HCT116 (cell line): Measurements from ENCODE around the gene ABLIM1. TPM values are rescaled to one million over a fixed set of nuclear protein-coding genes. Genes with fewer than 3 reads are reported as not detected.

Source experiments
- ATAC-seq: fragments of 200-7000 bp; cut with Tn5 transposase; 2 replicates; pipeline ENCODE4 v1.9.1; 2020; ENCODE audit warnings: mild to moderate bottlenecking, moderate library complexity
- BruUV-seq: library from RNA; stranded (reverse); fragments of 400-500 nt; replicated peaks from 2 replicates; lab custom pipeline; 2021; lab: Mats Ljungman, UMichigan
- CTCF ChIA-PET: fragments of 300-600 bp; sonication (Branson Sonifier 250); formaldehyde crosslinking; loops from one replicate; lab custom pipeline; 2021; ENCODE audit warnings: antibody characterized with exemption; lab: Charles Lee
- POLR2A ChIA-PET: fragments of 300-600, 350-600 bp; sonication (Branson Sonifier 250); formaldehyde crosslinking; loops from one replicate; lab custom pipeline; 2021; ENCODE audit warnings: antibody characterized with exemption; lab: Charles Lee
- RAD21 ChIA-PET, 2 experiments: fragments of 300-600 bp; sonication (Branson Sonifier 250); formaldehyde crosslinking; loops; one replicate each; lab custom pipeline; 2023; ENCODE audit warnings: low total read pairs in 2 of 2; ENCODE audit not compliant: uncharacterized antibody in 2 of 2, unreplicated experiment in 2 of 2, low non-redundant PET in 1 of 2; lab: Charles Lee
- DNase-seq: peaks from one replicate; pipeline ENCODE4 v3.0.0-alpha.2; 2010; ENCODE audit warnings: low read depth, low spot score
- H2AFZ ChIP-seq: fragments of 200-600 bp; shearing (Covaris generic), sonication (generic); 2 replicates; pipeline ENCODE4 v1.6.1; 2017; ENCODE audit warnings: low read depth, mixed run types, mixed read lengths, antibody characterized with exemption, low read length; ENCODE audit not compliant: poor library complexity, severe bottlenecking
- H3K27ac ChIP-seq: 2 replicates; pipeline ENCODE4 v1.5.1; 2012; ENCODE audit warnings: low read depth, low read length
- H3K27me3 ChIP-seq: fragments of 200-600 bp; sonication (generic); 2 replicates; pipeline ENCODE4 v1.6.1; 2016; ENCODE audit warnings: mixed run types, low read length, mixed read lengths; ENCODE audit not compliant: insufficient read depth
- H3K36me3 ChIP-seq, 2 experiments: fragments of 200-500 bp in 1 of 2; fragments of 200-600 bp in 1 of 2; sonication (Bioruptor generic) in 1 of 2; sonication (generic) in 1 of 2; 2 replicates each; pipeline versions ENCODE4 v1.5.1 to v1.6.1; 2014 to 2016; ENCODE audit warnings: low read length in 2 of 2, inconsistent platforms in 1 of 2, mixed read lengths in 1 of 2, mixed run types in 1 of 2; ENCODE audit not compliant: insufficient read depth in 2 of 2, control insufficient read depth in 1 of 2
- H3K4me1 ChIP-seq, 2 experiments: fragments of 200-600 bp in 1 of 2; sonication (generic) in 1 of 2; 2 replicates each; pipeline versions ENCODE4 v1.5.1 to v1.6.1; 2012 to 2017; ENCODE audit warnings: low read length in 2 of 2, inconsistent platforms in 1 of 2, mild to moderate bottlenecking in 1 of 2, mixed read lengths in 1 of 2, mixed run types in 1 of 2, moderate library complexity in 1 of 2; ENCODE audit not compliant: insufficient read depth in 2 of 2, control insufficient read depth in 1 of 2
- H3K4me2 ChIP-seq: fragments of 200-600 bp; sonication (generic); 2 replicates; pipeline ENCODE4 v1.6.1; 2017; ENCODE audit warnings: mixed run types, low read length, mixed read lengths
- H3K4me3 ChIP-seq, 2 experiments: fragments of 200-600 bp in 1 of 2; sonication (generic) in 1 of 2; replicated peaks in 1 of 2; 2 replicates each; pipeline ENCODE4 v1.5.1; 2011 to 2016; ENCODE audit warnings: low read length in 2 of 2, control low read depth in 1 of 2, low read depth in 1 of 2, mild to moderate bottlenecking in 1 of 2, mixed read lengths in 1 of 2, mixed run types in 1 of 2
- H3K79me2 ChIP-seq: fragments of 200-600 bp; sonication (generic); 2 replicates; pipeline ENCODE4 v1.6.1; 2017; ENCODE audit warnings: mild to moderate bottlenecking, mixed run types, low read length, moderate library complexity, mixed read lengths; ENCODE audit not compliant: insufficient read depth
- H3K9ac ChIP-seq: fragments of 200-600 bp; sonication (generic); 2 replicates; pipeline ENCODE4 v1.6.1; 2016; ENCODE audit warnings: low read length, mixed read lengths
- H3K9me2 ChIP-seq: fragments of 200-600 bp; sonication (generic), shearing (Covaris generic); 2 replicates; pipeline ENCODE4 v1.6.1; 2017; ENCODE audit warnings: mixed run types, mild to moderate bottlenecking, moderate library complexity; ENCODE audit not compliant: insufficient read depth
- H3K9me3 ChIP-seq, 2 experiments: fragments of 200-500 bp in 1 of 2; fragments of 200-600 bp in 1 of 2; sonication (Bioruptor generic) in 1 of 2; sonication (generic) in 1 of 2; 2 replicates each; pipeline ENCODE4 v1.6.1; 2014 to 2017; ENCODE audit warnings: low read length in 2 of 2, mixed read lengths in 2 of 2, inconsistent platforms in 1 of 2, low read depth in 1 of 2, mild to moderate bottlenecking in 1 of 2, mixed run types in 1 of 2, moderate library complexity in 1 of 2; ENCODE audit not compliant: control insufficient read depth in 1 of 2, insufficient read depth in 1 of 2
- H4K20me1 ChIP-seq: fragments of 200-600 bp; sonication (generic), shearing (Covaris generic); 2 replicates; pipeline ENCODE4 v1.6.1; 2017; ENCODE audit warnings: mixed run types, mild to moderate bottlenecking, moderate library complexity; ENCODE audit not compliant: insufficient read depth
- CBX3 ChIP-seq: IDR thresholded peaks from 2 replicates; pipeline ENCODE4 v1.6.1; 2012; ENCODE audit warnings: low read depth
- CEBPB ChIP-seq: IDR thresholded peaks from 2 replicates; pipeline ENCODE4 v1.6.1; 2012; ENCODE audit warnings: low read depth
- ELF1 ChIP-seq: IDR thresholded peaks from 2 replicates; pipeline ENCODE4 v1.6.1; 2012; ENCODE audit warnings: low read depth, borderline replicate concordance
- FOSL1 ChIP-seq: IDR thresholded peaks from 2 replicates; pipeline ENCODE4 v1.6.1; 2012; ENCODE audit warnings: low read depth
- POLR2A ChIP-seq: IDR thresholded peaks from 2 replicates; pipeline ENCODE4 v1.7.0; 2011; ENCODE audit warnings: borderline replicate concordance; ENCODE audit not compliant: insufficient read depth, insufficient read length; ENCODE audit errors: extremely low read depth
- RAD21 ChIP-seq: IDR thresholded peaks from 2 replicates; pipeline ENCODE4 v1.6.1; 2012; ENCODE audit warnings: low read depth, mild to moderate bottlenecking
- intact Hi-C: fragments of 100-400 bp; cut with micrococcal nuclease; formaldehyde crosslinking; loops from 2 replicates; pipeline ENCODE4 v1.10.0; 2022
- total RNA-seq: library from RNA; stranded (reverse); gene quantifications from one replicate; pipeline ENCODE4 v1.2.1, GENCODE V29; 2021; ENCODE audit not compliant: unreplicated experiment
- TF ChIP-seq, protein P1 (sequence below): IDR thresholded peaks from 2 replicates; pipeline ENCODE4 v1.6.1; 2011; ENCODE audit warnings: mild to moderate bottlenecking, low read length, moderate library complexity; ENCODE audit not compliant: insufficient replicate concordance; ENCODE audit errors: extremely low read depth
- TF ChIP-seq, protein P2 (sequence below), 3 experiments: fragments of 200-600 bp in 1 of 3; sonication (generic) in 1 of 3; IDR thresholded peaks in 2 of 3; conservative IDR thresholded peaks in 1 of 3; 2 replicates each; pipeline ENCODE4 v1.5.1; 2012 to 2017; ENCODE audit warnings: low read depth in 2 of 3, low read length in 2 of 3, antibody characterized with exemption in 1 of 3, borderline replicate concordance in 1 of 3, control low read depth in 1 of 3, mild to moderate bottlenecking in 1 of 3, mixed read lengths in 1 of 3, mixed run types in 1 of 3, moderate library complexity in 1 of 3; ENCODE audit not compliant: insufficient read depth in 1 of 3
- TF ChIP-seq, protein P3 (sequence below): IDR thresholded peaks from 2 replicates; pipeline ENCODE4 v1.6.1; 2012; ENCODE audit warnings: low read depth
- TF ChIP-seq, protein P4 (sequence below): IDR thresholded peaks from 2 replicates; pipeline ENCODE4 v1.6.1; 2012
- TF ChIP-seq, protein P5 (sequence below): IDR thresholded peaks from 2 replicates; pipeline ENCODE4 v1.6.1; 2012

Gene ABLIM1
- total RNA-seq, 1 experiment from 2014 or later: 96.2 TPM

DNA sequence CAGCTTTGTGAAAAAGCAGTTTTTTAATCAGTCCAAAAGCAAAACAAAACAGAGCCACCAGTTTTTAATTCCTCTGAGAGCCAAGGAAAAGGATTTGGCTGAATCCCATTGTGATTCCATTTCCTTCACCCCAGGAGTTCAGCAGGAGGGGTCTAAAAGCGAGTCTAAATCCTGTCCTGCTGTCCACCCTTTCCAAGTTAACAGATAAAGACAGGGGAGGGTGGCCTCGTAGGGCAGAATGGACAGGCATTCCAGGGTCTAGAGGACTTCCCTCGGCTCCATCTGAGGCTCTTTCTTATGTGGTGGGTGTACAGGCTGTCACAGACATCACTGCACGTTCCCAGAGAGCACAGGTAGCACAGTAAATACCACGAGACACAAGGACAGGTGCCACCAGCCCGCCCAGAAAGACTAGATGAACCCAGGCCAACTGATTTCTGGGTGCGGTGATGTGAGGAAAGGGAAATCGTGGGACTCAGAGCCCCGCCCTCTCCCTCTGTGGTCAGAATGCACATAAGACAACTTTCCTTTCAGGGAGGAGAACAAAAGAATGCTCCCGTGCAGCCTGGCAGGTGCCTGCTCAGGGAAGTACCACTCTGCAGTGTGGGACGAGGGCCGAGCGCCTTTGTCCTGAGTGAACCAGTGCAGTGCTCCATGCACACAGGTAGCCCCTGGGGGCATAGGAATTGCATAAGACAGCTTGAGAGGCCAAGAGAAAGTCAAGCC lies 119.7 kb downstream of the ABLIM1 start:
- no TSS peak for BruUV-seq
- H3K4me3 ChIP-seq: no peak overlapping the region
- no peaks in the 10 kb centered on the region for H3K27me3 ChIP-seq
- H3K79me2 ChIP-seq: no peaks in the 10 kb centered on the region
- H2AFZ ChIP-seq: no peak overlapping the region
- RAD21 ChIA-PET: no interaction called here
- intact Hi-C loops: no loop called here
- no peak; the same call in 1 of the 2 replicates for ATAC-seq
- no peaks in the 10 kb centered on the region for H3K9me3 ChIP-seq
- peaks cover 0 to 4% of the 10 kb centered on the region in 2 experiments; a peak in 1 of 4 replicates for H3K4me1 ChIP-seq
- CTCF ChIA-PET: no interaction called here
- DNase-seq: no peak
- H4K20me1 ChIP-seq: no peaks in the 10 kb centered on the region
- H3K9me2 ChIP-seq: no peaks in the 10 kb centered on the region
- H3K9ac ChIP-seq: no peak overlapping the region
- POLR2A ChIA-PET: no interaction called here
- H3K4me2 ChIP-seq: no peak overlapping the region
- TF ChIP-seq CBX3 (no peak), CEBPB (no peak), RAD21 (no peak), FOSL1 (no peak), ELF1 (no peak), POLR2A (no peak)
- TF ChIP-seq, protein P1, sequence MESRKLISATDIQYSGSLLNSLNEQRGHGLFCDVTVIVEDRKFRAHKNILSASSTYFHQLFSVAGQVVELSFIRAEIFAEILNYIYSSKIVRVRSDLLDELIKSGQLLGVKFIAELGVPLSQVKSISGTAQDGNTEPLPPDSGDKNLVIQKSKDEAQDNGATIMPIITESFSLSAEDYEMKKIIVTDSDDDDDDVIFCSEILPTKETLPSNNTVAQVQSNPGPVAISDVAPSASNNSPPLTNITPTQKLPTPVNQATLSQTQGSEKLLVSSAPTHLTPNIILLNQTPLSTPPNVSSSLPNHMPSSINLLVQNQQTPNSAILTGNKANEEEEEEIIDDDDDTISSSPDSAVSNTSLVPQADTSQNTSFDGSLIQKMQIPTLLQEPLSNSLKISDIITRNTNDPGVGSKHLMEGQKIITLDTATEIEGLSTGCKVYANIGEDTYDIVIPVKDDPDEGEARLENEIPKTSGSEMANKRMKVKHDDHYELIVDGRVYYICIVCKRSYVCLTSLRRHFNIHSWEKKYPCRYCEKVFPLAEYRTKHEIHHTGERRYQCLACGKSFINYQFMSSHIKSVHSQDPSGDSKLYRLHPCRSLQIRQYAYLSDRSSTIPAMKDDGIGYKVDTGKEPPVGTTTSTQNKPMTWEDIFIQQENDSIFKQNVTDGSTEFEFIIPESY: no peak
- TF ChIP-seq, protein P2, sequence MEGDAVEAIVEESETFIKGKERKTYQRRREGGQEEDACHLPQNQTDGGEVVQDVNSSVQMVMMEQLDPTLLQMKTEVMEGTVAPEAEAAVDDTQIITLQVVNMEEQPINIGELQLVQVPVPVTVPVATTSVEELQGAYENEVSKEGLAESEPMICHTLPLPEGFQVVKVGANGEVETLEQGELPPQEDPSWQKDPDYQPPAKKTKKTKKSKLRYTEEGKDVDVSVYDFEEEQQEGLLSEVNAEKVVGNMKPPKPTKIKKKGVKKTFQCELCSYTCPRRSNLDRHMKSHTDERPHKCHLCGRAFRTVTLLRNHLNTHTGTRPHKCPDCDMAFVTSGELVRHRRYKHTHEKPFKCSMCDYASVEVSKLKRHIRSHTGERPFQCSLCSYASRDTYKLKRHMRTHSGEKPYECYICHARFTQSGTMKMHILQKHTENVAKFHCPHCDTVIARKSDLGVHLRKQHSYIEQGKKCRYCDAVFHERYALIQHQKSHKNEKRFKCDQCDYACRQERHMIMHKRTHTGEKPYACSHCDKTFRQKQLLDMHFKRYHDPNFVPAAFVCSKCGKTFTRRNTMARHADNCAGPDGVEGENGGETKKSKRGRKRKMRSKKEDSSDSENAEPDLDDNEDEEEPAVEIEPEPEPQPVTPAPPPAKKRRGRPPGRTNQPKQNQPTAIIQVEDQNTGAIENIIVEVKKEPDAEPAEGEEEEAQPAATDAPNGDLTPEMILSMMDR (IDR thresholded peaks at IDR 0.05 in 2 of 3, conservative IDR thresholded peaks at IDR 0.05 in 1 of 3; ENCODE audit: borderline replicate concordance in 1 of 3, insufficient read depth in 1 of 3, low read depth in 2 of 3, low read length in 2 of 3): no peak
- TF ChIP-seq, protein P3, sequence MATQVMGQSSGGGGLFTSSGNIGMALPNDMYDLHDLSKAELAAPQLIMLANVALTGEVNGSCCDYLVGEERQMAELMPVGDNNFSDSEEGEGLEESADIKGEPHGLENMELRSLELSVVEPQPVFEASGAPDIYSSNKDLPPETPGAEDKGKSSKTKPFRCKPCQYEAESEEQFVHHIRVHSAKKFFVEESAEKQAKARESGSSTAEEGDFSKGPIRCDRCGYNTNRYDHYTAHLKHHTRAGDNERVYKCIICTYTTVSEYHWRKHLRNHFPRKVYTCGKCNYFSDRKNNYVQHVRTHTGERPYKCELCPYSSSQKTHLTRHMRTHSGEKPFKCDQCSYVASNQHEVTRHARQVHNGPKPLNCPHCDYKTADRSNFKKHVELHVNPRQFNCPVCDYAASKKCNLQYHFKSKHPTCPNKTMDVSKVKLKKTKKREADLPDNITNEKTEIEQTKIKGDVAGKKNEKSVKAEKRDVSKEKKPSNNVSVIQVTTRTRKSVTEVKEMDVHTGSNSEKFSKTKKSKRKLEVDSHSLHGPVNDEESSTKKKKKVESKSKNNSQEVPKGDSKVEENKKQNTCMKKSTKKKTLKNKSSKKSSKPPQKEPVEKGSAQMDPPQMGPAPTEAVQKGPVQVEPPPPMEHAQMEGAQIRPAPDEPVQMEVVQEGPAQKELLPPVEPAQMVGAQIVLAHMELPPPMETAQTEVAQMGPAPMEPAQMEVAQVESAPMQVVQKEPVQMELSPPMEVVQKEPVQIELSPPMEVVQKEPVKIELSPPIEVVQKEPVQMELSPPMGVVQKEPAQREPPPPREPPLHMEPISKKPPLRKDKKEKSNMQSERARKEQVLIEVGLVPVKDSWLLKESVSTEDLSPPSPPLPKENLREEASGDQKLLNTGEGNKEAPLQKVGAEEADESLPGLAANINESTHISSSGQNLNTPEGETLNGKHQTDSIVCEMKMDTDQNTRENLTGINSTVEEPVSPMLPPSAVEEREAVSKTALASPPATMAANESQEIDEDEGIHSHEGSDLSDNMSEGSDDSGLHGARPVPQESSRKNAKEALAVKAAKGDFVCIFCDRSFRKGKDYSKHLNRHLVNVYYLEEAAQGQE: no peak
- TF ChIP-seq, protein P4, sequence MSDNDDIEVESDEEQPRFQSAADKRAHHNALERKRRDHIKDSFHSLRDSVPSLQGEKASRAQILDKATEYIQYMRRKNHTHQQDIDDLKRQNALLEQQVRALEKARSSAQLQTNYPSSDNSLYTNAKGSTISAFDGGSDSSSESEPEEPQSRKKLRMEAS: no peak
- TF ChIP-seq, protein P5, sequence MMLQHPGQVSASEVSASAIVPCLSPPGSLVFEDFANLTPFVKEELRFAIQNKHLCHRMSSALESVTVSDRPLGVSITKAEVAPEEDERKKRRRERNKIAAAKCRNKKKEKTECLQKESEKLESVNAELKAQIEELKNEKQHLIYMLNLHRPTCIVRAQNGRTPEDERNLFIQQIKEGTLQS: no peak
- TF ChIP-seq, all 23 proteins: peak for 0
- no peak overlapping the region for H3K27ac ChIP-seq
- no peaks in the 10 kb centered on the region for H3K36me3 ChIP-seq
